Activated CD8-positive, alpha-beta memory T cell treated with anti-CD3 and anti-CD28 coated beads, Interleukin-2, amount 50 U/mL, for 1 hour (primary cell): ENCODE results near the gene BCL2L11.

Source experiments
- DNase-seq: peaks from one replicate; pipeline ENCODE4 v3.0.0-alpha.2; 2020; ENCODE audit errors: extremely low read depth

BCL2L11 gene

DNA sequence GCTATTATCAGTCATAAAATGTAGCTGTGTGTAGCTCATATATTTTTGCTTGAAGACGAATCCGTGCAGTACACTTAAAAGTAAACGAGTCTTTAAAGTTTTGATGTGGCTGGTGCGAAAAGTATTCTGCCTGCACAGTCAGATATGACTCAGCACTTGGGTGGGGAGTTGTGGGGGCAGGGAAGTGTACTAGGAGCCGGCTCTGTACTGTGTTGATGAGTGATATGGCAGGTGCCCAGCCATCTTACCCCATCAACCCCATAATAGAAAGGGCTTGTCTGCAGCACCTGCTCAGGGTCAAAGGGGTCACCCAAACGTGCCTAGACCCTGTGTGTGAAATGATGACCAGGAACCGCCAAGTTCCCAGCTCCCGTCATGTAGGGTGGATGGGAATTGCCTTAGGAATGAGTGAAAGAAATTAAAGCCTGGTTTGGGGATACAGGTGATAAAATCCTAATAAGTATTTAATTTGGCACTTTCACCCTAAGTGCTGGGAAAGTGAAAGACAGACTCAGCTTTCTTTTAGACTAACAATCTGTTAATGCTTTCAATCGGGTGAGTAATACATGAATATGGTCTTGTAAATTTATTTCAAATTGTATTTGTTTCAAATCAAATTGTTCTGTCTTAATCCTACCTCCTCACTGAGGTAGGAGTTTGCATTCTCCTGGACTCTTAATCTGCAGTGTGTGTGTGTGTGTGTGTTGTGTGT lies 48.0 kb downstream of the BCL2L11 start:
- peak; percentile 9 for DNase-seq

- no peak for DNase-seq
These were observed 48.6 kb downstream of the BCL2L11 start for GRCh38 chr2:111169268-111169667.

- DNase-seq, result no peak
These were observed 49.2 kb downstream of the BCL2L11 start for GRCh38 chr2:111169924-111170323.

GRCh38 chr2:111171337-111171930 lies 50.7 kb downstream of the BCL2L11 start:
- DNase-seq, result no peak

- DNase-seq, result no peak
These were observed 52.0 kb downstream of the BCL2L11 start for GRCh38 chr2:111172666-111173065.

- no peak for DNase-seq
These were observed 52.6 kb downstream of the BCL2L11 start for GRCh38 chr2:111173338-111173737.

DNA sequence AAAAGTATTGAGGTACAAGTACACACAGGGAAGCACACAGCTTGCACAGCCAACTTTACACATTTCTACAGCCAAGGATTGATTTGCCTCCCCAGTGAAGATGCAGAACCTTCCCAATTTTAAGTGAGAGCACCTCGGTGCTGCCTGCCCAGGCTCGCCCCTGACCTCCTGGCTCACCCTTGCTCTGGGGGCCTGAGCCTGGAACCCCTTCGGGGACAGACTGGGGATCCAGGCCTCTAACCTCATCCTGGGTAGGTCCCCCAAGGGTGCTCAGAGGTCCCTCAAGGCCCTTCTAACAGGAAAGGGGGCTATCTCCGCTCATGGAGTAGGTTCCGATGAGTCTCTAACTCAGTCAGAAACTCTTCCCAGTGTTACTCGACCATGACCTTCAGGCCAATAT lies 53.1 kb downstream of the BCL2L11 start:
- no peak for DNase-seq

GRCh38 chr2:111175615-111176014 lies 54.9 kb downstream of the BCL2L11 start:
- no peak for DNase-seq

- no peak for DNase-seq
These were observed 55.7 kb downstream of the BCL2L11 start for GRCh38 chr2:111176388-111176787.

DNA sequence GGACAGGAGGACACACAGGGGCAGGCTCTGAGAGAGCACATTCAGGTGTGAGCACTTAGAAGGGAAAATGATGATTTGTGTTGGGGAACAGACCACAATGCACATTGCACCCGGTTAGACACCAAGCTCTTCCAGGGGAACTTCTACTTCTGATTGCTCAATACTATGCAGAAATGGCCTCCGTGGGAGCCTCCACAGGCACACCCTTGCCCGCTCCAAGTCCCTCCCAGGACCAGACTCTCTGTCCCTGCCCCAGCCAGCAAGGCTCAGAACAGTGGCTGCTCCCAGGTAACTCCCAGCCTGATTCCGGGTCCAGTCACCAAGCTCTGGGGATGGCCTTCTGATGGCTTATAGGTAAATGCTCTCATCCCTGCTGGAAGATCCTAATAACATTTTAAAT lies 56.2 kb downstream of the BCL2L11 start:
- no peak for DNase-seq

DNA sequence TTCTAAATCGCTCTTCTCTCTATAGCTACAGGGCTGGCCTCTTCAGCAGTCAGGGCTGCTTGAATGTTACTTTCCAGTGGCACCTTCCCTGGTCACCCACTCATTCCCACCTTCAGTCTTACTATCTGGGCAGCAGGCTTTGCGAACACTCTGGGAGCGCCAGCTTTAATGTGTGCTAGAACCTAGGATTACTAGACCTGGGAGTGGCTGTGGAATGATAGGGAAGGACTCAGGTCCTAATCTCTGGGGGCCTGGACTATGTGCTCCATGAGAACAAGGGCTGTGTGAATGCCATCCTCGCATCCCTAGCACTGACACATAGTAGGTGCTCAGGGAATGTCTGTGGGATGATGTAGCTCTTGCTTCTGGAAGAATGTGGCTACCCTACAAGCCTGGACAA lies 57.6 kb downstream of the BCL2L11 start:
- DNase-seq, result no peak

- DNase-seq, result no peak
These were observed 58.2 kb downstream of the BCL2L11 start for GRCh38 chr2:111178730-111179405.

DNA sequence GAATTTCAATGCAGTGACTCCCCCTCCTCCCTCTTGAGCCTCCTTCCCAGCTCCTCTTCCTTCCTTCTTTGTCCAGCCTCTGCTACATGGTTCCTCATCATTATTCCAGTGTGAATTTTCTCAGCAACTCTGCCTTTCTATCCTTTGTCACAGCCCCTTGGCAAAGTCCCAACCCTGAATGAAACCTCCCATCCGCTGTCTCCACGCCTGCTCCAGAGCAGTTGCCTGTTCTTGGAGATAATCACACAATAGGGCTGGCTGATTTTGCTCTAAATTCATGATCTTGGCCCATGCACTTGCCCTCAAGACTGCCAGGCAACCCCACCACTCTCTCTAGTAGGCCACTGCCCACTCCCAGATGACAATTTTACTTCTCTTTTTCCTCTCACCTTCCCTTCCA lies 61.4 kb downstream of the BCL2L11 start:
- no peak for DNase-seq

GRCh38 chr2:111182740-111183139 lies 62.0 kb downstream of the BCL2L11 start:
- DNase-seq, result no peak

DNA sequence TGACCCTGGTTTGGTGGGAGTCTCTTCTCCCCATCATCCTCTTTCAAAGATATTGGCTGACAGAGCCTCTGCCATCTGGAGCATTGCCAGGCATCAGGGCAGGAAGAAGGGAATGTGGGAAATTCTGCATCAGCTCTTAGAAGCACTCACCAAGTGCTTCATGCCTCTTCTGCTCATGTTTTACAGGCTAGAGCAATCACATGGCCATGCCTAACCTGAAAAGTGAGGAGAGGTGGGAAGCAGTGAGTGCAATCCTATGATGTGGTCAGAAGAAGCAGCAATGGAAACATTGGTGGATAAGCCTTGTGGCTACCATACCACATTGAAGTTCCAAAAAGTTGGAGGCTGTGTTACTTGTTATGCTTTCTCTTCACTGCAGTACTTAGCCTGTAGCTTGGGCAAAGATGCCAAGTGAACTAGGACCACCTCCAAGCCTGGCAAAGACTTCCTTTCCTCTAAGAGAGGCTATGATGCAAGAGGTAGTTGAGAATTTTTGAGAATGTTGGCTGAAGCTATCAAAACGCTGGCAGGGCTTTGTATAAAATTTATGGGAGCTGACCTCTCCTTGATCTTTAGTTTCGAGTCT lies 64.1 kb downstream of the BCL2L11 start:
- DNase-seq, result no peak

GRCh38 chr2:111185361-111186022 lies 64.8 kb downstream of the BCL2L11 start:
- no peak for DNase-seq

DNA sequence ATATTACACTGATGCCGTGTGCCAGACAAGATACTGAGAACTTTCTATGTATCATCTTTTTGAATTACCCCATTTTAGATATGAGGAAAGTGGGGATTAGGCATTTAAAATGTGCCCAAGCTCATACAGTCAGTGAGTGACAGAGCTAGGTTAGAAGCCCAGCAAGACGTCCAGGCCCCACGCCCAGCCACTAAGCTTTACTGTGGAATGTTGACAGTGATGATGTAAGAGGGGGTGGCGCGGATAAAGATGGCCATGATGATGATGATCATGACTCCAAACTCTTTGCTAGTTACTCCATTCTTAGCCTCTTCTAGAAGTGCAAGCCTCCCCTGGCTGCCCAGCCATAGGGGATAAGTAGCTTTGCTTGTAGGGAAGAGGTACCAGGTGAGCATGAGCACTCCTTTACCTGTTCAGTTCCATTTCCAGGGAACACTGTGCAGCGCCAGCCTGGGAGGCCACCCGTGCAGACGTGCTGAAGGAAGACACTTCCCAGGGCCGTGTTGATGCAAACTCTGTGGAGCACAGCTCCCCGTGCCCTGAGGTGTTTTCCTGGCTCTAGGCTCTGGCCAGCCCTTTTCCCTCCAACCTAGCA lies 65.5 kb downstream of the BCL2L11 start:
- no peak for DNase-seq

- DNase-seq, result no peak
These were observed 66.2 kb downstream of the BCL2L11 start for GRCh38 chr2:111186933-111187332.

GRCh38 chr2:111188681-111189080 lies 68.0 kb downstream of the BCL2L11 start:
- no peak for DNase-seq

GRCh38 chr2:111189106-111189505 lies 68.4 kb downstream of the BCL2L11 start:
- DNase-seq, result no peak

- DNase-seq, result no peak
These were observed 70.3 kb downstream of the BCL2L11 start for GRCh38 chr2:111190816-111191540.
